HEK293 (cell line): Measurements from ENCODE around the gene SH2B2.

Experiments
- CTCF ChIA-PET: fragments of 350-600 bp; formaldehyde crosslinking; extraction: SDS; loops from one replicate; lab custom pipeline; 2021; ENCODE audit warnings: antibody characterized with exemption; lab: Yijun Ruan, JAX
- POLR2A ChIA-PET: fragments of 300-600 bp; formaldehyde crosslinking; extraction: SDS; loops from one replicate; lab custom pipeline; 2020; ENCODE audit warnings: antibody characterized with exemption, inconsistent platforms; lab: Yijun Ruan, JAX
- H3K27ac ChIP-seq: fragments of 200-500 bp; sonication (Bioruptor generic); 2 replicates; pipeline ENCODE4 v1.5.1; 2014; ENCODE audit warnings: low read depth, low read length, control low read depth, inconsistent platforms; ENCODE audit errors: extremely low read depth
- H3K36me3 ChIP-seq, 2 experiments: fragments of 200-500 bp in 1 of 2; sonication (Bioruptor generic) in 1 of 2; 1 replicate in 1 of 2; 2 replicates in 1 of 2; pipeline ENCODE4 v1.5.1; 2014 to 2017; ENCODE audit warnings: inconsistent platforms in 2 of 2, low read length in 2 of 2; ENCODE audit not compliant: control insufficient read depth in 2 of 2, insufficient read depth in 1 of 2
- H3K4me1 ChIP-seq: fragments of 200-500 bp; sonication (Bioruptor generic); 2 replicates; pipeline ENCODE4 v1.5.1; 2014; ENCODE audit warnings: mild to moderate bottlenecking, low read length, inconsistent platforms; ENCODE audit not compliant: control insufficient read depth, insufficient read depth
- H3K4me3 ChIP-seq: 2 replicates; pipeline ENCODE4 v1.5.1; 2011; ENCODE audit warnings: low read depth, mild to moderate bottlenecking, control low read depth, low read length, moderate library complexity
- H3K9me3 ChIP-seq: fragments of 200-500 bp; sonication (Bioruptor generic); 2 replicates; pipeline ENCODE4 v1.5.1; 2014; ENCODE audit warnings: low read depth, low read length, inconsistent platforms; ENCODE audit not compliant: control insufficient read depth, insufficient read depth
- EGR2 ChIP-seq: fragments of 450-650 bp; formaldehyde crosslinking; IDR thresholded peaks from 2 replicates; pipeline ENCODE4 v1.5.1; 2016; ENCODE audit warnings: low read depth, missing biosample characterization, missing genetic modification characterization
- GLIS2 ChIP-seq: fragments of 450-650 bp; formaldehyde crosslinking; IDR thresholded peaks from 2 replicates; pipeline ENCODE4 v1.5.1; 2016; ENCODE audit warnings: missing biosample characterization, missing genetic modification characterization
- IKZF3 ChIP-seq: fragments of 450-650 bp; IDR thresholded peaks from 2 replicates; pipeline ENCODE4 v1.5.0; 2018; ENCODE audit warnings: missing biosample characterization, mild to moderate bottlenecking, missing genetic modification characterization, moderate library complexity
- KLF9 ChIP-seq: fragments of 450-650 bp; formaldehyde crosslinking; IDR thresholded peaks from 2 replicates; pipeline ENCODE4 v1.5.1; 2016; ENCODE audit warnings: missing biosample characterization, missing genetic modification characterization, low read depth
- SCRT1 ChIP-seq: fragments of 450-650 bp; formaldehyde crosslinking; IDR thresholded peaks from 2 replicates; pipeline ENCODE4 v1.5.1; 2016; ENCODE audit warnings: missing biosample characterization, missing genetic modification characterization, borderline replicate concordance
- SP3 ChIP-seq: fragments of 450-650 bp; formaldehyde crosslinking; IDR thresholded peaks from 2 replicates; pipeline ENCODE4 v1.5.1; 2016; ENCODE audit warnings: missing biosample characterization, missing genetic modification characterization
- TRIM28 ChIP-seq: IDR thresholded peaks from 2 replicates; pipeline ENCODE4 v1.6.1; 2011; ENCODE audit warnings: low read length, control low read depth, borderline replicate concordance
- ZBTB20 ChIP-seq: fragments of 450-650 bp; formaldehyde crosslinking; IDR thresholded peaks from 2 replicates; pipeline ENCODE4 v1.5.1; 2016; ENCODE audit warnings: missing biosample characterization, missing genetic modification characterization
- ZEB2 ChIP-seq: fragments of 450-650 bp; formaldehyde crosslinking; IDR thresholded peaks from 2 replicates; pipeline ENCODE4 v1.5.1; 2016; ENCODE audit warnings: missing biosample characterization, missing genetic modification characterization
- ZNF10 ChIP-seq: fragments of 450-650 bp; formaldehyde crosslinking; IDR thresholded peaks from 2 replicates; pipeline ENCODE4 v1.5.1; 2017; ENCODE audit warnings: missing biosample characterization, missing genetic modification characterization
- ZNF133 ChIP-seq: fragments of 450-650 bp; formaldehyde crosslinking; IDR thresholded peaks from 2 replicates; pipeline ENCODE4 v1.5.1; 2016; ENCODE audit warnings: missing biosample characterization, missing genetic modification characterization
- ZNF169 ChIP-seq: fragments of 450-650 bp; formaldehyde crosslinking; IDR thresholded peaks from 2 replicates; pipeline ENCODE4 v1.5.1; 2016; ENCODE audit warnings: missing biosample characterization, missing genetic modification characterization
- ZNF362 ChIP-seq: fragments of 450-650 bp; formaldehyde crosslinking; IDR thresholded peaks from 2 replicates; pipeline ENCODE4 v1.5.1; 2016; ENCODE audit warnings: missing biosample characterization, missing genetic modification characterization
- ZNF449 ChIP-seq: fragments of 450-650 bp; formaldehyde crosslinking; IDR thresholded peaks from 2 replicates; pipeline ENCODE4 v1.5.1; 2017; ENCODE audit warnings: missing biosample characterization, mild to moderate bottlenecking, missing genetic modification characterization, moderate library complexity
- ZNF488 ChIP-seq: fragments of 450-650 bp; formaldehyde crosslinking; IDR thresholded peaks from 2 replicates; pipeline ENCODE4 v1.5.1; 2016; ENCODE audit warnings: missing biosample characterization, missing genetic modification characterization
- ZNF544 ChIP-seq: fragments of 450-650 bp; formaldehyde crosslinking; IDR thresholded peaks from 2 replicates; pipeline ENCODE4 v1.5.0; 2017; ENCODE audit warnings: missing biosample characterization, missing genetic modification characterization
- ZNF664 ChIP-seq: fragments of 450-650 bp; formaldehyde crosslinking; IDR thresholded peaks from 2 replicates; pipeline ENCODE4 v1.5.1; 2016; ENCODE audit warnings: missing biosample characterization, missing genetic modification characterization
- TF ChIP-seq, protein P1 (sequence below): fragments of 450-650 bp; formaldehyde crosslinking; IDR thresholded peaks from 2 replicates; pipeline ENCODE4 v1.5.1; 2016; ENCODE audit warnings: missing biosample characterization, missing genetic modification characterization
- TF ChIP-seq, protein P2 (sequence below): fragments of 450-650 bp; formaldehyde crosslinking; IDR thresholded peaks from 2 replicates; pipeline ENCODE4 v1.5.1; 2016; ENCODE audit warnings: missing biosample characterization, missing genetic modification characterization
- TF ChIP-seq, protein P3 (sequence below): fragments of 450-650 bp; formaldehyde crosslinking; IDR thresholded peaks from 2 replicates; pipeline ENCODE4 v1.5.1; 2016; ENCODE audit warnings: missing biosample characterization, missing genetic modification characterization

SH2B2 gene

GRCh38 chr7:102285540-102286236 lies 980 bp upstream of the SH2B2 start:
- POLR2A ChIA-PET: interaction anchor here (0.8 kb wide), 1 partner anchor 107 kb away, joined by 4 read pairs; no protein-coding TSS in a partner anchor
- TF ChIP-seq ZNF10: peak; percentile 19; the same call in 1 of the 2 replicates
- TF ChIP-seq ZNF664: no peak
- 0 out of 2 replicates have a peak, but pooled peaks have one; percentile 54 for TF ChIP-seq ZNF449
- TF ChIP-seq, protein P1, sequence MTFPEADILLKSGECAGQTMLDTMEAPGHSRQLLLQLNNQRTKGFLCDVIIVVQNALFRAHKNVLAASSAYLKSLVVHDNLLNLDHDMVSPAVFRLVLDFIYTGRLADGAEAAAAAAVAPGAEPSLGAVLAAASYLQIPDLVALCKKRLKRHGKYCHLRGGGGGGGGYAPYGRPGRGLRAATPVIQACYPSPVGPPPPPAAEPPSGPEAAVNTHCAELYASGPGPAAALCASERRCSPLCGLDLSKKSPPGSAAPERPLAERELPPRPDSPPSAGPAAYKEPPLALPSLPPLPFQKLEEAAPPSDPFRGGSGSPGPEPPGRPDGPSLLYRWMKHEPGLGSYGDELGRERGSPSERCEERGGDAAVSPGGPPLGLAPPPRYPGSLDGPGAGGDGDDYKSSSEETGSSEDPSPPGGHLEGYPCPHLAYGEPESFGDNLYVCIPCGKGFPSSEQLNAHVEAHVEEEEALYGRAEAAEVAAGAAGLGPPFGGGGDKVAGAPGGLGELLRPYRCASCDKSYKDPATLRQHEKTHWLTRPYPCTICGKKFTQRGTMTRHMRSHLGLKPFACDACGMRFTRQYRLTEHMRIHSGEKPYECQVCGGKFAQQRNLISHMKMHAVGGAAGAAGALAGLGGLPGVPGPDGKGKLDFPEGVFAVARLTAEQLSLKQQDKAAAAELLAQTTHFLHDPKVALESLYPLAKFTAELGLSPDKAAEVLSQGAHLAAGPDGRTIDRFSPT (tag by site-specific recombination): peak; percentile 85; the same call in 1 of the 2 replicates
- TF ChIP-seq, protein P2, sequence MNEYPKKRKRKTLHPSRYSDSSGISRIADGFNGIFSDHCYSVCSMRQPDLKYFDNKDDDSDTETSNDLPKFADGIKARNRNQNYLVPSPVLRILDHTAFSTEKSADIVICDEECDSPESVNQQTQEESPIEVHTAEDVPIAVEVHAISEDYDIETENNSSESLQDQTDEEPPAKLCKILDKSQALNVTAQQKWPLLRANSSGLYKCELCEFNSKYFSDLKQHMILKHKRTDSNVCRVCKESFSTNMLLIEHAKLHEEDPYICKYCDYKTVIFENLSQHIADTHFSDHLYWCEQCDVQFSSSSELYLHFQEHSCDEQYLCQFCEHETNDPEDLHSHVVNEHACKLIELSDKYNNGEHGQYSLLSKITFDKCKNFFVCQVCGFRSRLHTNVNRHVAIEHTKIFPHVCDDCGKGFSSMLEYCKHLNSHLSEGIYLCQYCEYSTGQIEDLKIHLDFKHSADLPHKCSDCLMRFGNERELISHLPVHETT (tag by site-specific recombination): no peak
- TF ChIP-seq TRIM28: no peak
- TF ChIP-seq ZBTB20: no peak
- no peak for TF ChIP-seq ZNF544 (tag by site-specific recombination)
- TF ChIP-seq, protein P3, sequence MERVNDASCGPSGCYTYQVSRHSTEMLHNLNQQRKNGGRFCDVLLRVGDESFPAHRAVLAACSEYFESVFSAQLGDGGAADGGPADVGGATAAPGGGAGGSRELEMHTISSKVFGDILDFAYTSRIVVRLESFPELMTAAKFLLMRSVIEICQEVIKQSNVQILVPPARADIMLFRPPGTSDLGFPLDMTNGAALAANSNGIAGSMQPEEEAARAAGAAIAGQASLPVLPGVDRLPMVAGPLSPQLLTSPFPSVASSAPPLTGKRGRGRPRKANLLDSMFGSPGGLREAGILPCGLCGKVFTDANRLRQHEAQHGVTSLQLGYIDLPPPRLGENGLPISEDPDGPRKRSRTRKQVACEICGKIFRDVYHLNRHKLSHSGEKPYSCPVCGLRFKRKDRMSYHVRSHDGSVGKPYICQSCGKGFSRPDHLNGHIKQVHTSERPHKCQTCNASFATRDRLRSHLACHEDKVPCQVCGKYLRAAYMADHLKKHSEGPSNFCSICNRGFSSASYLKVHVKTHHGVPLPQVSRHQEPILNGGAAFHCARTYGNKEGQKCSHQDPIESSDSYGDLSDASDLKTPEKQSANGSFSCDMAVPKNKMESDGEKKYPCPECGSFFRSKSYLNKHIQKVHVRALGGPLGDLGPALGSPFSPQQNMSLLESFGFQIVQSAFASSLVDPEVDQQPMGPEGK (tag by site-specific recombination): peak; percentile 94; the same call in 1 of the 2 replicates
- TF ChIP-seq ZNF133 (tag by site-specific recombination): no peak
- no peak for TF ChIP-seq ZNF169 (tag by site-specific recombination)
- no peak for TF ChIP-seq SCRT1
- no peak for TF ChIP-seq EGR2 (tag by site-specific recombination)
- Histone ChIP-seq H3K9me3 (no peaks in the 10 kb centered on the region), H3K4me3 (peak overlapping the region; percentile 47; the same call in 1 of the 2 replicates), H3K36me3 (no peaks in the 10 kb centered on the region), H3K4me1 (no peaks in the 10 kb centered on the region; the same call in 1 of the 2 replicates), H3K27ac (peak overlapping the region; percentile 79; the same call in 1 of the 2 replicates)
- CTCF ChIA-PET: no interaction called here

GRCh38 chr7:102287111-102287980 lies 678 bp downstream of the SH2B2 start:
- peak overlapping the region; percentile 60; the same call in 1 of the 2 replicates for H3K27ac ChIP-seq
- H3K36me3 ChIP-seq: no peaks in the 10 kb centered on the region
- H3K4me1 ChIP-seq: no peaks in the 10 kb centered on the region; the same call in 1 of the 2 replicates
- H3K4me3 ChIP-seq: peak overlapping the region; percentile 62
- POLR2A ChIA-PET: interaction anchor here (0.9 to 1.4 kb wide), 2 partner anchors 11 to 76 kb away, joined by 4 to 6 read pairs; no protein-coding TSS in a partner anchor
- CTCF ChIA-PET: no interaction called here
- H3K9me3 ChIP-seq: no peaks in the 10 kb centered on the region
- peak; percentile 70; the same call in 1 of the 2 replicates for TF ChIP-seq KLF9 (tag by site-specific recombination)
- peak; percentile 64 for TF ChIP-seq GLIS2 (tag by site-specific recombination)
- no peak for TF ChIP-seq ZNF488
- TF ChIP-seq ZNF362 (tag by site-specific recombination): no peak
- TF ChIP-seq ZEB2 (tag by site-specific recombination): 0 out of 2 replicates have a peak, but pooled peaks have one; percentile 13
- TF ChIP-seq, protein P1 (tag by site-specific recombination): 0 out of 2 replicates have a peak, but pooled peaks have one; percentile 36
- TF ChIP-seq IKZF3: no peak
- TF ChIP-seq SP3 (tag by site-specific recombination): peak; percentile 72
